ENCODE measurements around the gene MDN1. TPM values are rescaled to one million over a fixed set of nuclear protein-coding genes. Genes with fewer than 3 reads are reported as not detected.
"Not testable (repeated sequence)": the region's sequence is repeated elsewhere in the genome, so short reads cannot be mapped to it uniquely, and the experiment has no call there.

The MDN1 gene
- total RNA-seq, 2 donors from 2014 or later: 21.3 to 36.0 TPM

- TF ChIP-seq CTCF (IDR thresholded peaks at IDR 0.05): no peak
- no peaks in the 10 kb centered on the region for H3K9me3 ChIP-seq
- ATAC-seq (ENCODE audit: insufficient number of reproducible peaks, low FRiP score, low read depth): no peak
Observed at GRCh38 chr6:89817481-89817880, 2.1 kb downstream of the MDN1 start.

GRCh38 chr6:89813422-89813821, 6.2 kb downstream of the MDN1 start:
- not testable (repeated sequence) for H3K4me1 ChIP-seq (ENCODE audit: control insufficient read depth in 1 of 2, low read depth in 2 of 2); H3K36me3 ChIP-seq; DNase-seq (ENCODE audit: low spot score); ATAC-seq (ENCODE audit: insufficient number of reproducible peaks, low FRiP score, low read depth); H3K27ac ChIP-seq; H3K4me3 ChIP-seq; H3K27me3 ChIP-seq (replicated peaks; ENCODE audit: insufficient read depth); H3K9me3 ChIP-seq

More at GRCh38 chr6:89817481-89817880, 2.1 kb downstream of the MDN1 start:
- DNase-seq (ENCODE audit: low spot score): no peak
- Histone ChIP-seq H3K4me1 (ENCODE audit: control insufficient read depth in 1 of 2, low read depth in 2 of 2) (peaks cover 10 to 21% of the 10 kb centered on the region in 2 donors), H3K27ac (no peak overlapping the region), H3K27me3 (replicated peaks; ENCODE audit: insufficient read depth) (no peaks in the 10 kb centered on the region), H3K36me3 (no peaks in the 10 kb centered on the region), H3K4me3 (no peak overlapping the region)

GRCh38 chr6:89807581-89807980, 12.0 kb downstream of the MDN1 start:
- Histone ChIP-seq H3K27ac (no peak overlapping the region), H3K4me1 (ENCODE audit: control insufficient read depth in 1 of 2, low read depth in 2 of 2) (no peaks in the 10 kb centered on the region), H3K27me3 (replicated peaks; ENCODE audit: insufficient read depth) (no peaks in the 10 kb centered on the region), H3K9me3 (no peaks in the 10 kb centered on the region), H3K36me3 (no peaks in the 10 kb centered on the region), H3K4me3 (no peak overlapping the region)
- DNase-seq (ENCODE audit: low spot score) (no peak), ATAC-seq (ENCODE audit: insufficient number of reproducible peaks, low FRiP score, low read depth) (no peak)
- TF ChIP-seq CTCF (IDR thresholded peaks at IDR 0.05): no peak

- Histone ChIP-seq H3K27ac (no peak overlapping the region), H3K4me1 (ENCODE audit: control insufficient read depth in 1 of 2, low read depth in 2 of 2) (no peaks in the 10 kb centered on the region), H3K36me3 (no peaks in the 10 kb centered on the region), H3K4me3 (no peak overlapping the region), H3K27me3 (replicated peaks; ENCODE audit: insufficient read depth) (no peaks in the 10 kb centered on the region), H3K9me3 (no peaks in the 10 kb centered on the region)
- DNase-seq (ENCODE audit: low spot score) (no peak), ATAC-seq (ENCODE audit: insufficient number of reproducible peaks, low FRiP score, low read depth) (no peak)
- no peak for TF ChIP-seq CTCF (IDR thresholded peaks at IDR 0.05)
Observed at GRCh38 chr6:89805814-89806371, 13.7 kb downstream of the MDN1 start.

- Histone ChIP-seq H3K27me3 (replicated peaks; ENCODE audit: insufficient read depth) (no peaks in the 10 kb centered on the region), H3K36me3 (no peaks in the 10 kb centered on the region), H3K4me3 (no peak overlapping the region), H3K4me1 (ENCODE audit: control insufficient read depth in 1 of 2, low read depth in 2 of 2) (no peaks in the 10 kb centered on the region), H3K9me3 (no peaks in the 10 kb centered on the region), H3K27ac (no peak overlapping the region)
- TF ChIP-seq CTCF (IDR thresholded peaks at IDR 0.05): no peak
- DNase-seq (ENCODE audit: low spot score): no peak
- ATAC-seq (ENCODE audit: insufficient number of reproducible peaks, low FRiP score, low read depth): no peak
Observed at GRCh38 chr6:89803271-89803670, 16.3 kb downstream of the MDN1 start.

- Histone ChIP-seq H3K4me3 (no peak overlapping the region), H3K4me1 (ENCODE audit: control insufficient read depth in 1 of 2, low read depth in 2 of 2) (no peaks in the 10 kb centered on the region), H3K27ac (no peak overlapping the region), H3K27me3 (replicated peaks; ENCODE audit: insufficient read depth) (no peaks in the 10 kb centered on the region), H3K36me3 (no peaks in the 10 kb centered on the region), H3K9me3 (no peaks in the 10 kb centered on the region)
- no peak for TF ChIP-seq CTCF (IDR thresholded peaks at IDR 0.05)
- ATAC-seq (ENCODE audit: insufficient number of reproducible peaks, low FRiP score, low read depth): no peak
- no peak for DNase-seq (ENCODE audit: low spot score)
Observed at GRCh38 chr6:89799756-89800155, 19.8 kb downstream of the MDN1 start.
